ENCODE data around the gene CHCHD5.
A peak's percentile ranks its signal among the peaks of the same experiment; 100 is the strongest.
"Not testable (repeated sequence)": the region's sequence is repeated elsewhere in the genome, so short reads cannot be mapped to it uniquely, and the experiment has no call there.

The CHCHD5 gene, protein sequence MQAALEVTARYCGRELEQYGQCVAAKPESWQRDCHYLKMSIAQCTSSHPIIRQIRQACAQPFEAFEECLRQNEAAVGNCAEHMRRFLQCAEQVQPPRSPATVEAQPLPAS

DNA sequence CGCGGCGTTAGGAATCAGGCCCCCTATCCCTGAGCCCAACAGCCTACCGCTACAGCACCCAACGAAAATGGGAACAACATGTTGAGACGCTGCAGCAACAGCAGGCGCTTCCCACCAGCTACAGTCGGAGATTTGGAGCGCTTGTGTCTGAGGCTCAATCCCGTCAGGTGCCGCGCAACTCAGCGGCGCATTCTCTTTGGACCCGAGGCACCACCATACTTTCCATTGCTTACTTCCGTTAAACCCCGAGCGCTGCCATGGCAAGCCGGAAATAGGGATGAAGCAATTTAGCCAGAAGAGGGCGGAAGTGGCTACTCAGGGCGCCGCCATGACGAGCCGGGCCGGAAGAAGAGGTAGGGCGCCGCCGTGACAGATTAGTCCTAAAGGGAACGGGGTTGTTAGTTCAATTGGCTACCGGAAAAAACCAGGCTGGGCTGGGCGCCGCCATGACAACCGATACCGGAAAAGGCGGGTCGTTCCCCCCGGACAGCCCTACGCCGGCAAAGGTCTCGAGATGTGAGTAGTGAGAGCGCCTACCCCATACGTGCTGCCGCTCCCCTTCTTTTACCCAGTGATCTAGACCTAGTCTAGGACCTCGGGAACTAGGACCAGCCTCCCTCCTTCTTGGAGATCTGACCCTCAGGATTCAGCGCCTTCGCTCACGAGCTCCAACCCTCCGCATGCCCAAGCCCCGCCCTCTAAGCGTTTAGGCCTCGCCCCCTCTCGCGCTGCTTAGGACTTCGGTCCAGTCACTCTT is at the start of gene CHCHD5:
CHCHD5 (plus strand) TSS at position 476 of the 757 bp plus-strand sequence; CDS start at position 515, 39 bp downstream.
- peak; percentile 92 for DNase-seq

DNA sequence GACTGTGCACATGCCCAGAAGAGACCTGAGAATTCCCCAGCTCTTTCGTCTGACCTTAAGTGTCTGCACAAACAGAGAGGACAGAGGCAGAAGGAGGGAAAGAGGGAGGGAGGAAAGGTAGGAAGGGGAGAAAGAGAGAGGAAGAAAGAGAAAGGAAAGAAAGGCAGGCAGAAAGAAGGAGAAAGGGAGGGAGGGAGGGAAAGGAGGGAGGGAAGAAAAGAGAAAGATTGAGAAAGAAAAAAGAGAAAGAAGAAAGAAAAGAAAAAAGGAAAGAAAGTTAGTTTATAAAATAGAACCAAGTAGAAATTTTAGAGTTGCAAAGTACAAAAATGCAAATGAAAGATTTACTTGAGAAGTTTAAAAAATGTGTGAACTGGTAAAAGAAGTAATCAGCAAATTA is 49.6 kb upstream of the CHCHD5 start:
- DNase-seq: no peak

GRCh38 chr2:112536665-112537064 is 47.7 kb upstream of the CHCHD5 start:
- not testable (repeated sequence) for DNase-seq

GRCh38 chr2:112539306-112539705 is 45.1 kb upstream of the CHCHD5 start:
- DNase-seq: no peak

DNA sequence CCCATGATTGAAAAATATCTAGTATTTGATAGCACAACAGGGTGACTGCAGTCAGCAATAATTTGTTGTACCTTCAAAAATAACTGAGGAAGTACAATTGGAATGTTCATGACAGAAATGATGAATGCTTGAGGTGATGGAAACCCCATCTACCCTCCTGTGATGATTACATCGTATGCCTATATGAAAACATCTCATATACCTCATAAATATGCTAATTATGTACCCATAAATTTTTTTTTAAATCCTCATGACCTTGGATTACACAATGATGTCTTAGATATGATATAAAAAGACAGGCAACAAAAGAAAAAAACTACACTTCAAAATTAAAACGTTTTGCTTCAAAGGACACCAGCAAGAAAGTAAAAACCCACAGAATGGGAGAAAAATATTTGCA is 43.5 kb upstream of the CHCHD5 start:
- no peak for DNase-seq

- DNase-seq: peak; percentile 53
These were observed 42.9 kb upstream of the CHCHD5 start for GRCh38 chr2:112541315-112542122.

GRCh38 chr2:112542123-112542983 is 42.1 kb upstream of the CHCHD5 start, which contains the start of gene POLR1B:
Gene POLR1B, plus strand, starts transcription at chr2:112542465. Its CDS starts 30 bp downstream, at chr2:112542495.
- peak; percentile 83 for DNase-seq

GRCh38 chr2:112542984-112543661 is 41.3 kb upstream of the CHCHD5 start:
- no peak for DNase-seq

GRCh38 chr2:112547333-112547732 is 37.1 kb upstream of the CHCHD5 start:
- peak; percentile 10 for DNase-seq

DNA sequence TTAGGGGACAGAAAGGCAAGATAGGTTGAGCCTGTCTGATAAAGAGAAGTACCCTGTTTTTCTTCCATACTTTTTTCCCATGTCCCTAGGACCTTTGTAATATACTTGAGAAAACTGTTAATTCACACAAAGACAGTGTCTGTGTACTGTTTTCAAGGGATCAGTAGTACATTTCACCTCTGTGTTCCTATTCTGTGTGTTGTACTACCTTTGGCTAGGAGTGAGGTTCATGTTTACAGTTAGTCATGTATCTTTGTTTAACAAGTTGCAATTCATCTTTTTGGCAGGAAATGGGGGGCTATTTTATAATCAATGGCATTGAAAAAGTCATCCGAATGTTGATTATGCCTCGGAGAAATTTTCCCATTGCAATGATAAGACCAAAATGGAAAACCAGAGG is 35.4 kb upstream of the CHCHD5 start:
- DNase-seq: no peak

DNA sequence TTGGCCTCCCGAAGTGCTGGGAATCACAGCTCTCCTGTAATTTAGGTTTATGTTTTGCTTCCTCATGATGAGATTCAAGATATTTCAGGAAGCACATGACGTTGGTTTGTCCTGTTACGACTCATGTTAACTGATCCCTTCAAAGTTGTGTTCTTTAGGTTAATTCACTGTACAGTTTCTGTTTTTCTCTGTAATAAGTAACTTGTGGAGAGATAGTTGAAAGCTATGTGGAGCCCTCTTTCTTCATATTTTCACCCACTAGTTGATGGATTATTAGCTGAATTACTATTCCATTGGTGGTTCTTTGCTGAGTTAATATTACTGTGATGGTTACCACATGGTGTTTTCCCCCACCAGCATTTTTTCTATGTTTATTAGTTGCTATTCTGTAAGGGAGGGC is 18.3 kb upstream of the CHCHD5 start:
- no peak for DNase-seq

DNA sequence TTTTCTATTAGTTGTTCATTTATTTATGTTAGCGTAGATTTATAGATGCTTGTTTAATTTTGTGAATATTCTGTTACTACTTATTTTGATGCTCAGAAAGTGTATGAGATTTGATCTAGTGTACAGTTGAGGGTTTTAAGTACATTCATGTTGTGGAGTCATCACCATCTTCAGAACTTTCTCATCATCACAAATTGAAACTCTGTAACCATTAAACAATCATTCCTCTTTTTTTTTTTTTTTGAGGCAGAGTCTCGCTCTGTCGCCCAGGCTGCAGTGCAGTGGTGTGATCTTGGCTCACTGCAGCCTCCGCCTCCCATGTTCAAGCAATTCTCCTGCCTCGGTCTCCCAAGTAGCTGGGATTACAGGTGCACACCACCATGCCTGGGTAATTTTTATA is 17.9 kb upstream of the CHCHD5 start:
- not testable (repeated sequence) for DNase-seq

GRCh38 chr2:112572005-112572404 is 12.4 kb upstream of the CHCHD5 start:
- DNase-seq: no peak

DNA sequence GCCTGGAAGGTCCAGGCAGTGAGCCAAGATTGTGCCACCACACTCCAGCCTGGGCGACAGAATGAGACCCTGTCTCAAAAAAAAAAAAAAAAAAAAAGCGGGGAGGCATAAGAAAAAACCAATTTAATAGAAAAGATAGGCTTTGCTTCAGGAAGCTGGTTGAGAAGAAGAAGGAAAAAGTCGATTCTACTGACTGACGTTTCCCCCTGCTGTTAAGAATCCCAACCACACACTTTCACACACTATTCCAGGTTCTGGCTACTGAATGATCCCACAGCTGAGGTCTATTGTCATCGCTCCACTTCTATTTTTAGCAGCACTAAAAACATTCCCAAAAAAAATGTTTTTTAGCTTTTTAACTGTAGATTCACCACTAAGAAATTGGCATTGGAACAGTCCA is 6.7 kb upstream of the CHCHD5 start:
- no peak for DNase-seq

DNA sequence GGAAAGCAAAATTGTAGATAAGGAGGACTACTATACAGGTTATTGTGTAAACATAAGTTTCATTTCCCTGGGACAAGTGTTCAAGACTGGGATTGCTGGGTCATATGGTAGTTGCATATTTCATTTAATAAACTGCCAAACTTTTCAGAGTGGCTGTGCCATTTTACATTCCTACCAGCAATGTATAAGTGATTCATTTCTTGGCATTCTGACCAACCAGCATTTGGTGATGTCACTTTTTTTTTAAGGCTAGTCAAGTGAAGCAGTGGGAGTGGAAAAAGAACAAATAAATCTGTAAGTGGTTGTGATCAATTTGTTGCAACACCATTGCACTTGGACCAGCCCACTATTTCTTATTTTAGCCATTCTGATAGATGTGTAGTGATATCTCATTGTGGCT is 5.2 kb upstream of the CHCHD5 start:
- DNase-seq: peak; percentile 62

- DNase-seq: no peak
These were observed 4.3 kb upstream of the CHCHD5 start for GRCh38 chr2:112580084-112580483.

- DNase-seq: peak; percentile 59
These were observed 2.1 kb upstream of the CHCHD5 start for GRCh38 chr2:112582314-112582746.

DNA sequence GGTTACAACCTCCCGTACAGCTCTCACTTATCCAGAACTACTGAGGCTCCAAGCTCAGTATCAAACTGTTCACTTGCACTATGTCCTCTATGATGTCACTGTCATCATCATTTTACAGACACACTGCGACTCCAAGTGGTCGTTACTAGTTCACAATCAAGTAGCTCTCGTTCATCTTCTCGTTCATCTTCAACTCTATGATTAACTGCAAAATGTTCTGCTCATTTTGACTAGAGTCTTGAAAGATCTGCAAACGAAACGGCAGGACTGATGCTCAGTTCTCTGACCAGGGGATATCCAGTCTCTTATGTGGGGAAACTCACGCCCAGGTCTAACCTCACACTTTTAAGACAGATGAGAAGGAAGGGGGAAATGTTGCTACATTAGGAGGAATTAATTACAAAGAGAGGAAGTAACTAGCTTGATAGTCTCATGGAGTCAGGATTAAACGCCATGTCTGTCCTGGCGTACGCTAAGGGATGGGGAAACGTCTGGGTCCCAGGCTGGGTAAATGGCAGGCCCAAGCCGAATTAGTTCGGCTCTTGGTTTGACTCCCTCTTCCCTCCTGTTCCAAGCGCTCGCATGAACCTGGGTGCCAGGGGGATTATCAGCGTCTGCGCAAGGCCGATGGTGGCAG is 794 bp upstream of the CHCHD5 start:
- DNase-seq: no peak

DNA sequence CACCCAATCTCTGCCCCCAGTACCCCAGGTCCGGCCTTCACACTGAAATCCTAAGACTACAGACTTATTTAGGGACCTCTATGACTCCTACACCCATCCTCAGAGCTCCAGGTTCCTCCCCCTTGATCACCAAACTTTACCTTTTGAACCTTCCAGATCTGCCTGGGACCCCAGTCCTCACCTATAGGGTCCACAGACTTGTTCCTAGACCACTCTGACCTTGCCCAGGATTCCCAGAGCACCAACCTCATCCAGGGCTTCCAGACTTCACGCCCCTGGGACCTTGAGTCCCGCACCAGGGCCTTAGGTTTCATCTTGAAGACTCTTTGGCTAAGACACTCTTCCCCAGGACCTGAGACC is 462 bp downstream of the CHCHD5 start:
- no peak for DNase-seq

DNA sequence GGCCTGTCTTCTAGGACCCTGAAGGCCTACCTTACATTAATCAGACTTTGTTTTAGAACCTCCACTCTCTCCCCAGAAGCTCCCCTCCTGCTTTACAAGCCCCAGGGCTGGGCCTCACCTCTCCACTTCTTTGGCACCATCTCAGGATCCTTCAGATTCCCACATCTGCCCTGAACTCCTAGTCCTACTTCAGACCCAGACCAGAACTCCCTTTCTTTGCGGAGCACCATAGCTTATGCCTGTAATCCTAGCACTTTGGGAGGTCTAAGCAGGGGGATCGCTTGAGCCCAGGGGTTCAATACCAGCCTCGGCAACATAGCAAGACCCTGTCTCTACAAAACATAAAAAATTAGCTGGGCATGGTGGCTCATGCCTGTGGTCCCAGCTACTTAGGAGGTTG is 991 bp downstream of the CHCHD5 start:
- no peak for DNase-seq

- no peak for DNase-seq
These were observed 1.6 kb downstream of the CHCHD5 start for GRCh38 chr2:112585873-112586464.

Measured in NCI-H2029 (cell line).